Smooth muscle cell (in vitro differentiated cells): ENCODE data around the gene MACROD1. TPM values are rescaled to one million over a fixed set of nuclear protein-coding genes. Genes with fewer than 3 reads are reported as not detected.

Experiments used
- DNase-seq: peaks from one replicate; lab custom pipeline; 2025; ENCODE audit not compliant: unreplicated experiment; lab: John Stamatoyannopoulos, UW
- H2AFZ ChIP-seq: fragments of 200-600 bp; sonication (generic); 2 replicates; pipeline ENCODE4 v1.6.0; 2016; ENCODE audit warnings: antibody characterized with exemption, low read depth, mild to moderate bottlenecking
- H3F3A ChIP-seq: fragments of 200-600 bp; sonication (generic); 2 replicates; pipeline ENCODE4 v1.6.0; 2017; ENCODE audit warnings: antibody characterized with exemption, low read depth
- H3K27ac ChIP-seq: fragments of 200-600 bp; sonication (generic); 2 replicates; pipeline ENCODE4 v1.5.1; 2016; ENCODE audit warnings: low read depth, mild to moderate bottlenecking
- H3K27me3 ChIP-seq: fragments of 200-600 bp; sonication (generic); 2 replicates; pipeline ENCODE4 v1.6.1; 2016; ENCODE audit warnings: low read depth, mild to moderate bottlenecking
- H3K36me3 ChIP-seq: fragments of 200-600 bp; sonication (generic); 2 replicates; pipeline ENCODE4 v1.5.1; 2016; ENCODE audit warnings: low read depth
- H3K4me1 ChIP-seq: fragments of 200-600 bp; sonication (generic); 2 replicates; pipeline ENCODE4 v1.5.1; 2016; ENCODE audit warnings: low read depth
- H3K4me2 ChIP-seq: fragments of 200-600 bp; sonication (generic); 2 replicates; pipeline ENCODE4 v1.6.0; 2016; ENCODE audit warnings: mild to moderate bottlenecking
- H3K4me3 ChIP-seq: fragments of 200-600 bp; sonication (generic); 2 replicates; pipeline ENCODE4 v1.5.1; 2016; ENCODE audit warnings: mild to moderate bottlenecking
- H3K79me2 ChIP-seq: fragments of 200-600 bp; sonication (generic); 2 replicates; pipeline ENCODE4 v1.6.0; 2016; ENCODE audit warnings: low read depth, mild to moderate bottlenecking
- H3K9ac ChIP-seq: fragments of 200-600 bp; sonication (generic); 2 replicates; pipeline ENCODE4 v1.6.0; 2016; ENCODE audit warnings: low read depth
- H3K9me3 ChIP-seq: fragments of 200-600 bp; sonication (generic); replicated peaks from 2 replicates; pipeline ENCODE4 v1.5.1; 2016; ENCODE audit warnings: low read depth
- H4K20me1 ChIP-seq: fragments of 200-600 bp; sonication (generic); 2 replicates; pipeline ENCODE4 v1.6.0; 2016; ENCODE audit warnings: low read depth
- WGBS: methylation state at CpG from one replicate; pipeline ENCODE4 v1.1.7; 2016; ENCODE audit warnings: low lambda C conversion rate; 5-methylcytosine and 5-hydroxymethylcytosine counted together
- polyA plus RNA-seq: library from polyadenylated mRNA; unstranded; fragments of >200 nt; fragmentation: Nextera tagmentation; extraction: Ambion mirVana; gene quantifications from 2 replicates; pipeline ENCODE4 v1.2.1, GENCODE V29; 2016
- total RNA-seq: library from RNA; depleted of rRNA; stranded (reverse); fragments of >200 nt; gene quantifications from 2 replicates; pipeline ENCODE4 v1.2.3, GENCODE V29; 2014
- TF ChIP-seq, protein P1 (sequence below): fragments of 200-600 bp; sonication (generic); IDR thresholded peaks from 2 replicates; pipeline ENCODE4 v1.5.1; 2017; ENCODE audit warnings: borderline replicate concordance, mild to moderate bottlenecking, antibody characterized with exemption; ENCODE audit not compliant: insufficient read depth, poor library complexity, severe bottlenecking

Gene MACROD1
- total and polyA plus RNA-seq, 2 experiments from 2014 or later: 9.2 to 32.6 TPM

DNA sequence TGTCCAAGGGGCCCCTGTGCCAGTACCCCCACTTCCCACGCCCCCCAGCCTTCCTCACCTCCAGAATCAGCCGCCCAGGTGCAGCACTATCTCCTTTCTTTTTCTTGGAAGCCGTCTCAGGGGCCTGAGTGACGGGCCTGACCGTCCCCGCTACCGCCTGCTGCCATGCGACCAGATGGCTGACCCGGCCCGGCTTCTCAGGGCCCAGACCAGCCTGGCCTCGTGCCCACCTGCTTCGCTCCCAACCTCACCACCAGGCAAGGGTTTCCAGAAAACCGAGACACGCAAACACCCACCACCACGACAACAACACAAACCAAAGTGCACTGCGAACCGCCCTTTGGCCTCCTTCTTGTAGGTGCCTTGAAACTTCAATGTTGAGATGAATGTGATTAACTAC lies 39.1 kb downstream of the MACROD1 start:
- H3K9me3 ChIP-seq: no peaks in the 10 kb centered on the region
- WGBS: 96% methylated on average over 17 of the region's 17 CpGs
- TF ChIP-seq, protein P1, sequence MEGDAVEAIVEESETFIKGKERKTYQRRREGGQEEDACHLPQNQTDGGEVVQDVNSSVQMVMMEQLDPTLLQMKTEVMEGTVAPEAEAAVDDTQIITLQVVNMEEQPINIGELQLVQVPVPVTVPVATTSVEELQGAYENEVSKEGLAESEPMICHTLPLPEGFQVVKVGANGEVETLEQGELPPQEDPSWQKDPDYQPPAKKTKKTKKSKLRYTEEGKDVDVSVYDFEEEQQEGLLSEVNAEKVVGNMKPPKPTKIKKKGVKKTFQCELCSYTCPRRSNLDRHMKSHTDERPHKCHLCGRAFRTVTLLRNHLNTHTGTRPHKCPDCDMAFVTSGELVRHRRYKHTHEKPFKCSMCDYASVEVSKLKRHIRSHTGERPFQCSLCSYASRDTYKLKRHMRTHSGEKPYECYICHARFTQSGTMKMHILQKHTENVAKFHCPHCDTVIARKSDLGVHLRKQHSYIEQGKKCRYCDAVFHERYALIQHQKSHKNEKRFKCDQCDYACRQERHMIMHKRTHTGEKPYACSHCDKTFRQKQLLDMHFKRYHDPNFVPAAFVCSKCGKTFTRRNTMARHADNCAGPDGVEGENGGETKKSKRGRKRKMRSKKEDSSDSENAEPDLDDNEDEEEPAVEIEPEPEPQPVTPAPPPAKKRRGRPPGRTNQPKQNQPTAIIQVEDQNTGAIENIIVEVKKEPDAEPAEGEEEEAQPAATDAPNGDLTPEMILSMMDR: no peak
- no peak overlapping the region for H2AFZ ChIP-seq
- H3K36me3 ChIP-seq: no peaks in the 10 kb centered on the region
- no peaks in the 10 kb centered on the region for H3K79me2 ChIP-seq
- peaks cover 14% of the 10 kb centered on the region for H3K4me1 ChIP-seq
- peaks cover 12% of the 10 kb centered on the region for H4K20me1 ChIP-seq
- H3K4me2 ChIP-seq: no peak overlapping the region
- H3K27ac ChIP-seq: no peak overlapping the region
- no peak overlapping the region for H3K9ac ChIP-seq
- no peak for DNase-seq
- no peaks in the 10 kb centered on the region for H3F3A ChIP-seq
- no peak overlapping the region for H3K4me3 ChIP-seq
- H3K27me3 ChIP-seq: no peaks in the 10 kb centered on the region

DNA sequence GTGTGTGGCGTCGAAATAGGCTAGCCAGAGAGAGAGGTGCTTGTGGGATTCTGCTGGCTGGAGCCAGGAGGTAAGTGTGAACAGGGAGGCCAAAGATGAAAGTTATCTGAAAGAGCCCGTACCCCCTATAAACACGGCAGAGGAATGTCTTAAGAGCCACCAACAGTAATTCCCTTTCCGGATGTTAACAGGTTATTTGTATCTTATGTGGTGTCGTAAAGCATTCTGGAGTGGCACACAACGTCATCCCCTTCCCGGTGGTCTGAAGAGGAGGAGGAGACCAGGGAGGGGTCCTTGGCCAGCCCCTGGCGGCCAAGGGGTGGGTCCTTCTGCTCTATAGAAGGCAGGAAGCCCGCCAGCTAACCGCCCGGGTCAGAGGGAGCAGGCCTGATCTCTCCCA lies 39.5 kb downstream of the MACROD1 start:
- peaks cover 12% of the 10 kb centered on the region for H4K20me1 ChIP-seq
- H3K27ac ChIP-seq: no peak overlapping the region
- H3K9me3 ChIP-seq: no peaks in the 10 kb centered on the region
- H3K36me3 ChIP-seq: no peaks in the 10 kb centered on the region
- peaks cover 17% of the 10 kb centered on the region for H3K4me1 ChIP-seq
- H3F3A ChIP-seq: no peaks in the 10 kb centered on the region
- 73% methylated on average over 12 of the region's 12 CpGs for WGBS
- H3K9ac ChIP-seq: no peak overlapping the region
- TF ChIP-seq, protein P1: no peak
- H3K4me3 ChIP-seq: no peak overlapping the region
- no peak overlapping the region for H2AFZ ChIP-seq
- no peak overlapping the region for H3K4me2 ChIP-seq
- H3K27me3 ChIP-seq: no peaks in the 10 kb centered on the region
- H3K79me2 ChIP-seq: no peaks in the 10 kb centered on the region
- DNase-seq: no peak

DNA sequence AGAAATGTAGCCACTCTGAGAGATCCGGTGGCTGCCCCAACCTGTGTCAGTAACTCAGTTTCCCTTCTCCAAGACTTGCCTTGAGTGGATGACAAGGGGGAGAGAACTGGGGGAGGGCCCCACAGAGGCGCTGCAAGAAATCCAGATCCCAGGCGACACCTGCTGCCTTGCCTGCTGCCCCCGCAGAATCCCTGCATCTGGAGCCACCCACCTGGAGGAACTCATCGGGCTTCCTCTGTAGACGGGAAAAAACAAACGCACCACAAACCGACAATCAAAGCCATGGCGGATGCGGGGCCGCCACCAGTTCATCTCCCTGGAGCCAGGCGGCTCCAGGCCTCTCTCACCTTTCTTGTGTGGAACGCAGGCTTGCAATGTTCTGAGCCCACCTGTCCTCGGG lies 40.2 kb downstream of the MACROD1 start:
- DNase-seq: no peak
- TF ChIP-seq, protein P1: no peak
- no peak overlapping the region for H2AFZ ChIP-seq
- no peak overlapping the region for H3K9ac ChIP-seq
- no peaks in the 10 kb centered on the region for H3F3A ChIP-seq
- peaks cover 12% of the 10 kb centered on the region for H4K20me1 ChIP-seq
- no peaks in the 10 kb centered on the region for H3K79me2 ChIP-seq
- no peaks in the 10 kb centered on the region for H3K9me3 ChIP-seq
- H3K4me1 ChIP-seq: peaks cover 23% of the 10 kb centered on the region
- H3K27me3 ChIP-seq: no peaks in the 10 kb centered on the region
- no peak overlapping the region for H3K4me3 ChIP-seq
- 94% methylated on average over 14 of the region's 14 CpGs for WGBS
- H3K27ac ChIP-seq: no peak overlapping the region
- no peaks in the 10 kb centered on the region for H3K36me3 ChIP-seq
- no peak overlapping the region for H3K4me2 ChIP-seq

DNA sequence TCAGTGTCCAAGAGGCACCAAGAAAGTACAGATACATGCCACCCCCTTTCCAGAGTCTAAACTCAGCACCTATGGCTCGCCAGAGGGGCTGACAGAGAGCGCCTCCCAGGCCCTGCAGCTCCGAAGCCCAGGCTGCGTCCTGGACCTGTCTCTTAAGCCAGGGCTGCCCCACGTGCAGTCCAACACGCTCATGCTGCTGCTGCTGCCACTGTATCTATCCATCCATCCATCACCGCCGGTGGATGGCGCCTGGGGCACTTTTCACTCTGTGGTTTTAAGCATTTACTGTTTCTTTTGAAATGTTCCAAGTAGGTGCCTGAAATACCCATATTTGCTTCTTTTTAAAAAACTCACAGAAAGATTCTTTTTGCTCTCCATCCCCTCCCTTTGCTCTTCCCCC lies 41.8 kb downstream of the MACROD1 start:
- H3K4me2 ChIP-seq: no peak overlapping the region
- no peak for DNase-seq
- no peaks in the 10 kb centered on the region for H3F3A ChIP-seq
- no peaks in the 10 kb centered on the region for H3K36me3 ChIP-seq
- peaks cover 23% of the 10 kb centered on the region for H3K4me1 ChIP-seq
- H4K20me1 ChIP-seq: peaks cover 12% of the 10 kb centered on the region
- H2AFZ ChIP-seq: no peak overlapping the region
- H3K4me3 ChIP-seq: no peak overlapping the region
- H3K27ac ChIP-seq: no peak overlapping the region
- WGBS: 73% methylated on average over 9 of the region's 9 CpGs
- H3K9me3 ChIP-seq: no peaks in the 10 kb centered on the region
- H3K27me3 ChIP-seq: no peaks in the 10 kb centered on the region
- TF ChIP-seq, protein P1: no peak
- H3K9ac ChIP-seq: no peak overlapping the region
- no peaks in the 10 kb centered on the region for H3K79me2 ChIP-seq
